Stimulated activated CD4-positive, alpha-beta T cell treated with anti-CD3 and anti-CD28 coated beads, Interleukin-12 subunit alpha, Interleukin-12 subunit beta, amount 100 ng/mL, for 48 hours (primary cell): Measurements from ENCODE around the gene FAAP20.

Experiments used
- DNase-seq, 3 donors: peaks; one replicate each; pipeline ENCODE4 v3.0.0-alpha.2; 2020; ENCODE audit warnings: low read depth in 2 of 3, low spot score in 1 of 3

FAAP20 gene

GRCh38 chr1:2180297-2181245, 14.0 kb downstream of the FAAP20 start:
- DNase-seq, result no peak

GRCh38 chr1:2179283-2180013, 15.1 kb downstream of the FAAP20 start:
- DNase-seq, result no peak

- DNase-seq, result no peak
Measured at GRCh38 chr1:2178875-2179274, 15.7 kb downstream of the FAAP20 start.

DNA sequence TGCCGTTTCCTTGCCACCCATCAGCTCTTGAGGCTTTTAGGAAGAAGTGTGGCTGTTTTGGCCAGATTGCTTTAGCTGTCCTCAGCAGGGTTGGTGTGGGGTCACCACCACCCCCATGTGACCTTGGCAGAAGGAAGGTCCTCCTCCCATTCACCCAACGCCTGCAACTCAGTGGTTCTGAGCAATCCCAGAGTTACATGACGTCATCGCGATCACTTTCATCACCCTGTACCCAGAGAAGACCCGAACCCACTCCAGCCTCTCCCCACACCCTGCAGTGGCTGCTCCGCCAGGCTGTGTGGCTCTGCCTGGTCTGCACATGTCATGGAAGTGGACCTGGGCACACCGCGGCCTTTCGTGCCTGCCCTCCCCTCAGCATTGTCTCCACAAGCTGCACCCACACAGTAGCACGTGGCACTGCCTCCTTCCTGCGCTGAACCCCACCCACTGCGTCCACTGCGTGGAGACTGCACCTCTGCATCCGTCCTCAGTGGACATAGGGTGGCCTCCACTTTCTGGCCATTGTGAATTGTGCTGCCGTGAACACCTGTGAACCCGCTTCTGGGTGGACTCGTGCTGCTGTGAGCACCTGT, 16.5 kb downstream of the FAAP20 start:
- DNase-seq, result no peak

- DNase-seq, result no peak
Measured at GRCh38 chr1:2177541-2177940, 17.0 kb downstream of the FAAP20 start.

DNA sequence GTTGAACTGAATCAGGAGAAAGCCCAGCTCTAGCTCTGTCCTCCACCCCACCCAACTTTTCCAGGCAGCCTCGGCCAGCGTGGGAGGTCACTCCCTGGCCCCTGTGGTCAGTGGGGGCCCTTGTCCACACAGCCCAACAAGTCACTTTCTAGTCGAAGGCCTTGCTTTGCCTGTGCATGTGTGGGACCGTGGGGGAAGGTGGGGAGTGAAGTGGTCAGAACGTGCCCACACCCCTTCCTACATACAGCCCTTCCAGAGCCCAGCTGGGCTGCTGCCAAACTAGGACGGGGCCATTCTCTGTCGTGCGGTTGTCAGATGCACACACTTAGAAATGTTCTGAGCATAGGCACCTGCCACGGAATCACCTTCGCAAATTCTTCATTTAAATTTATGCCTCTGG, 18.0 kb downstream of the FAAP20 start:
- DNase-seq, result no peak

GRCh38 chr1:2175681-2176454, 18.7 kb downstream of the FAAP20 start:
- DNase-seq, result no peak

GRCh38 chr1:2175055-2175414, 19.5 kb downstream of the FAAP20 start:
- DNase-seq, result no peak

GRCh38 chr1:2174348-2175054, 20.1 kb downstream of the FAAP20 start:
- DNase-seq, result peak in 1 of 3 donors; percentile 23

DNA sequence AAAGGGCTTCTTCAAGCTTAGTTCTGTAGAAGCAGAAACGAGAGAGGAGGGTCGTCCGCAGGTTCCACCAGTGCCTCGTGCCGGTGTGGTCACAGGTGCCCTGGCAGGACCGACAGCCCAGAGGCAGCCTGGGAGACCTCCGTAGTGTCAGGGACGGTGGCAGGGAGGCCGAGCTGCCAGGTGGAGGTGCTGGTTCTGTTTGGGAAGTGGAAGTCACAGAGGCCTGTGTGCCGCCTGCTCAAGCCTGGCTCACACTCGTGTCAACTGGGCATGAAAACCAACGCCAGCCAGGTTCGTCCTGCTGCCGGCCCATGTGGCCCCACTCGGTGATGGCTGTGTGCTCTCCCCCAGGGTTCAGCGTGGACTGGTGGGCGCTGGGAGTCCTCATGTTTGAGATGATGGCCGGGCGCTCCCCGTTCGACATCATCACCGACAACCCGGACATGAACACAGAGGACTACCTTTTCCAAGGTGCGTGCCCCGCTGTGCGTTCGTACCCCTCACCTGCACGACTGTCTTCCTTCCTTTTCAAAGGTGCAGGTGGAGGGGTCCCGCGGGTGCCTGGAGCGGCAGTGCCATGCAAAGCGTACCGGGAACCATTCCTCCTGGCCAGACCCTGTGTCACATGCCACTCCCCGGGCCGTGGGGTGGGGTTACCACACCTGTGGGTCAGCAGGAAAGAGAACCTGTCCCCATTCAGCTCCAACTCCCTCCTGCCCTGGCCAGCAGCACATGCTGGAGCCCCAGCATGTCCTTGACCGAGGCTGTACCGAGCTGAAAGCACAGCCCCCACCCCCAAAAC, 20.8 kb downstream of the FAAP20 start:
- DNase-seq, result no peak

DNA sequence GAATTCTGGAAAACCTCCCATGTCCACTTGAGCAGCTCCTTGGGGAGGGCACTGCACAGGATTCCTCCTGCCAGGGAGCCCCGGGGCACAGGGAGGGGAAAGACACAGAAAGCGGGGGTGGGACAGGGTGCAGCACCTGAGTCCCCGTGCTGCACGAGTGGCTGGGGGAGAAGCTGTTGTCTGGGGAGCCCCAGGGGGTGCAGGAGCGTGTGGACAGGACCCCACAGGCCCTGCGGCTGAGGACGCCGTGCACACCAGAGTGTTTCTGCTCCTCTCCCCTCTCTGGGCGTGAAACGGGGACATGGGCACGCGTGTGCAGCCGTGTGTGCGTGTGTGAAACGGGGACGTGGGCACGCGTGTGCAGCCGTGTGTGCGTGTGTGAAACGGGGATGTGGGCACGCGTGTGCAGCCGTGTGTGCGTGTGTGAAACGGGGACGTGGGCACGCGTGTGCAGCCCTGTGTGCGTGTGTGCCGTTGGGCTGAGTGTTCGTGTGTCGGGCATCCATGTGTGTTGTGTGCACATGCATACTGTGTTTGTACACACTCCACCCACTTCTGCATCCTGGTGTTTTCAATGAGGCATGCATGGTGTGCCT, 21.9 kb downstream of the FAAP20 start:
- no peak for DNase-seq

DNA sequence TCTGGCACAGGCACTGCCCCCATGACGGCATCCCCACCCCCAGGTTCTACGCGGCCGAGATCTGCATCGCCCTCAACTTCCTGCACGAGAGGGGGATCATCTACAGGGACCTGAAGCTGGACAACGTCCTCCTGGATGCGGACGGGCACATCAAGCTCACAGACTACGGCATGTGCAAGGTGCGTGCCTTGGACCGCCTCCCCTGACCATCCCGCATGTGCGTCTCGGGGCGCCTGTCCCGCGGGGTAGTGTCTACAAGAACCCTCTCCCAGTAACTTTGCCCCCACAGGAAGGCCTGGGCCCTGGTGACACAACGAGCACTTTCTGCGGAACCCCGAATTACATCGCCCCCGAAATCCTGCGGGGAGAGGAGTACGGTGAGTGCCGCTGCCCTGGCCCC, 22.6 kb downstream of the FAAP20 start:
- no peak for DNase-seq

DNA sequence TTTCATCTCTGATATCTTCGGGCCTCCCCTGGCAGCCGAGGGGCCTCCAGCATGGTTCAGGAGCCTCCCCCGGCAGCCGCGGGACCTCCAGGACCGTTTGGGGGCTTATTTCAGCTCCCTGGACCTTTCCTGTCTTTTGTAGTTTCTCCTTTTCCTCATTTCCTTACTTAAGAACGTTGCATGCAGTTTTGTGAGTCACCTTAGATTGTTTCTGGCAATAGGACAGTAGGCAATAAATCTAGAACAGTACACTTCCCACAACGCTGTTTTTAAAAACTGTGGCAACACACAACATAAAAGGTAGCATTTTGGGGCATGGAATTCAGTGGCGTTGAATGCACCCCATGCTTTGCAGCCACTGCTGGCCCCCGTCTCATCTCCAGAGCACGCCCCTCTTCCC, 24.4 kb downstream of the FAAP20 start:
- DNase-seq, result no peak

DNA sequence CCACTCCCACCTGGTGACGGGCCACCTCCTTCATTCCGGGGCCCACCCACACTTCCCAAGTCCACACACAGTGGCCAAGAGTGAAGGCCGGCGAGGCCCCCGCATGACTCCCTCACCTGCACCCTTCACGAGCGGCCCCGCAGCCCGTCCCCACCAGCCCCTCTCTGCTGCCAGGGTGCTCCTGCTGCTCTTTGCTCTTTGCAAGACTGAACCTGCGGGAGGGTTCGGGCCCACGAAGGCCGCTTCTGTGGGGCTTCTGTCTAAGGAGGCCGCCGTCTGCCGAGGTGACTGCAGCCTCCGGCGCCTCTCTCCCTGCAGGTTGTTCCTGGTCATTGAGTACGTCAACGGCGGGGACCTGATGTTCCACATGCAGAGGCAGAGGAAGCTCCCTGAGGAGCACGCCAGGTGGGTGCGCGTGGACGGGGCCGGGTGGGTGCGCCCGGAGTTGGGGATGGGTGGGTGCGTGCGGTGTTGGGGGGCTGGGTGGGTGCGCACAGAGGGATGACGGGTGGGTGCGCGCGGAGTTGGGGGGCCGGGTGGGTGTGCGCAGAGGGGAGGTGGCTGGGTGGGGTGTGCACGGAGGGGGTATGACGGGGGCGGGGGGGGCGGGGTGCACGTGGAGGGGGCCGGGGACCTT, 25.3 kb downstream of the FAAP20 start:
- no peak for DNase-seq

DNA sequence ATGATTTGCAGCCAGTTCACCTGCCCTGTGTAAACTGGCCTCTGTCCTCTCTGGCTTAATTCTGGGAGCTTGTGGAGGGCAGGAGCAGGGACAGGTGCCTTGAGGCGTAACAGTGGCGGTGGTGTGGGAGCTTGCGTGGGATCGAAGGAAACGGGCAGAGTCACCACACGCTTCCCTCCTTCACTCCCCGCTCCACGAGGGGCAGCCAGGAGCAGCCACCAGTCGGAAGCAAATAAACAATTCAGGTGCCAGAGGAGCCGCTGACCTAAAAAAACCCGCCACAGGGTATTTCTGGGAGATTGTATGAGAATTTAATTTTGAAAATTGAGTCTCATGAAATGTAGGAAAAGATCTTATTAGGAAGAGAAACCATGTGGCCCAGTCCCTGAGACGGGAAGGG, 26.0 kb downstream of the FAAP20 start:
- no peak for DNase-seq

- no peak for DNase-seq
Measured at GRCh38 chr1:2168090-2168489, 26.5 kb downstream of the FAAP20 start.

DNA sequence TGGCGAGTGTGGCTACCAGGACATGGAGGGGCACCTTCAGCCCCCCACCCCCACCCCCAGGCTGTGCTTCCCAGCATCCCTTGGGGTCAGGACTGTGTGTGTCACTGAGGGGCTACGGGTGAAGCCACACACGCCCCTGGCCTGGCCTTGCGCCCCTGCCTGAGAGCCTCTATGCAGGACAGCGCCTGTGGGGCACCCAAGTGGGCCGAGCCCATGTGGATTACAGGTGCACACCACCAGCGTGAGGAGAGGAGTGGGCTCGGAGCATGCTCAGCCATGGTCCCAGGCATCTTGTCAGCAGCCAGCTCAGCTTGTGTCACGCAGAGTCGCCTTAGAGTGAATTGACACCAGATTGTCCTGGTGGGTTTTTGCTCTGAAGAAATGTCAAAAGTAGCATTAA, 27.9 kb downstream of the FAAP20 start:
- no peak for DNase-seq

DNA sequence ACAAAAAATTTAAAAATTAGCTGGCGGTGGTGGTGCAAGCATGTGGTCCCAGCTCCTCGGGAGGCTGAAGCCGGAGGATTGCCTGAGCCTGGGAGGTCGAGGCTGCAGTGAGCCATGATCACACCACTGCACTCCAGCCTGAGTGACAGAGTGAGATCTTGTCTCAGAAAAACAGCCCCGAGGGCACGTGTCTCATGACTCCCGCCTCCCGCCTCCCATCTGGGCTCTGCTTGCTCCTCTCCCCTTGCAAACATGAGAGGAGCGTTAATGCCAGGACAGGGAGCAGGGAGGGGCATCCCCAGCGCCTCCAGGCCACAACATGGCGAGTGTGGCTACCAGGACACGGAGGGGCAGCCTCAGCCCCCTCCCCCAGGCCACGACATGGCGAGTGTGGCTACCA, 28.3 kb downstream of the FAAP20 start:
- DNase-seq, result no peak

DNA sequence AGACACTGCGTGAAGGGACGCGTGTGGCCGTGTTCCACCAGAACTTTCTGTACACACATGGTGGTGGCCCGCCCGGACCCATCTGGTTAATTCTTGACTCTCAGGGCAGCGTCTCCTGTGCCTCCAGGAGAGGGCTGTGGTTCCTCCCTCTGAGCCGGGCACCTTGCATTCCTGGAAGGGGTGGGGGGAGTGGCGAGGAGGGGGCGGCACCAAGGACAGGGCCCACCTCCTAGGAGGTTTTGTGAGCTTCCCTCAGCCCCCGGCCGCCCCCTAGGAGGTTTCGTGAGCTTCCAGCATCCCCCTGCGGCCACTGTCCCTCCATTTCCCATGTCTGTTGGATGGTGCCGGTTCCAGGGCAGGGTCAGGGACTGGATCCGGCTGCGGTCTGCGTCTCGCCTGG, 28.9 kb downstream of the FAAP20 start:
- DNase-seq, result no peak
